ENCODE measurements around the gene VASH1.

DNA sequence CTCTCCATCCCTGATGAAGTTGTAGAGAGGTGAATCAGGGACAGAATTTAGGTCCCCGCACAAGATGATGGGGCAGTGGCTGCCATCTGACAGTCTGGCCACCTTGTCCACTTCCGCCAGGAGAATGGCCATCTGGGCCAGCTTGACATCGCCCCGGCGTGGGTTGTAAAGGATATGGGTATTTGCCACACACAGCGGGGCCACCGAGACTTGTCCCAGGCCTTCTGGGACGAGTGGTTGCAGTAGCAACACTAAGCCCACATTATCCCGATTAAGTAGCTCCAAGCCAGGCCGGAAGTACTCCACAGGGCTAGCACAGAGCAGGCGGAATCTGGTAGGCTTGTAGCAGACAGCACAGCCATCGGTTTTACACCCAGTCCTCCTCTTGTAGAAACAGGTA, 45.2 kb downstream of the VASH1 start:
- TF ChIP-seq CTCF (IDR thresholded peaks at IDR 0.05), result no peak
- no peak for TF ChIP-seq TCF7L2 (IDR thresholded peaks at IDR 0.05; ENCODE audit: low read depth, low read length)
